Left lung (tissue), 10 donors: ENCODE data around the gene CABP7. TPM values are rescaled to one million over a fixed set of nuclear protein-coding genes. Genes with fewer than 3 reads are reported as not detected.
A peak's percentile ranks its signal among the peaks of the same experiment; 100 is the strongest.

Experiments
- ATAC-seq: fragments of 200-7000 bp; cut with Tn5 transposase; one replicate; pipeline ENCODE4 v1.9.1; 2020; ENCODE audit warnings: moderate library complexity
- DNase-seq, 4 donors: peaks; one replicate each; pipeline ENCODE4 v3.0.0-alpha.2; 2013 to 2020
- H3K27ac ChIP-seq, 2 donors: fragments of 200-600 bp; sonication (generic) in 1 of 2; one replicate each; pipeline versions ENCODE4 v1.5.0 to v1.8.0; 2020 to 2021
- H3K27me3 ChIP-seq, 2 donors: fragments of 200-600 bp; sonication (generic) in 1 of 2; one replicate each; pipeline versions ENCODE4 v1.5.0 to v1.8.0; 2020 to 2021
- H3K36me3 ChIP-seq, 2 donors: fragments of 200-600 bp; sonication (generic) in 1 of 2; one replicate each; pipeline versions ENCODE4 v1.5.0 to v1.8.0; 2020 to 2021
- H3K4me1 ChIP-seq, 2 donors: fragments of 200-600 bp; one replicate each; pipeline ENCODE4 v1.8.0; 2021
- H3K4me3 ChIP-seq, 2 donors: fragments of 200-600 bp; sonication (generic) in 1 of 2; one replicate each; pipeline versions ENCODE4 v1.5.0 to v1.8.0; 2020 to 2021; ENCODE audit warnings: mild to moderate bottlenecking in 1 of 2
- H3K9me3 ChIP-seq, 2 donors: fragments of 200-600 bp; sonication (generic) in 1 of 2; one replicate each; pipeline versions ENCODE4 v1.5.0 to v1.8.0; 2020 to 2021
- CTCF ChIP-seq, 2 donors: fragments of 200-600 bp; sonication (generic) in 1 of 2; IDR thresholded peaks; one replicate each; pipeline versions ENCODE4 v1.5.0 to v1.8.0; 2021; ENCODE audit warnings: antibody characterized with exemption in 2 of 2
- intact Hi-C, 2 donors: fragments of 100-400 bp; cut with DNase I; formaldehyde crosslinking; loops; one replicate each; pipeline versions ENCODE4 v1.11.2 to v1.14.2; 2022
- polyA plus RNA-seq, 6 donors: library from polyadenylated mRNA; unstranded; fragments of 120-200 nt; gene quantifications; one replicate each; pipeline ENCODE4 v1.2.1, GENCODE V29; 2013; ENCODE audit not compliant: insufficient read length in 6 of 6
- total RNA-seq, 2 donors: library from RNA; stranded (reverse); fragmentation: NEBNext Ultra II Directional; extraction: Animal tissue kit (Norgen Biotek cat#: 25700); gene quantifications; one replicate each; pipeline ENCODE4 v1.2.1, GENCODE V29; 2021
- donor health status: DM: no; HTN: yes; CAD: no.
- donor health status: DM: no; HTN: no; CAD: no.

Gene CABP7
- total and polyA plus RNA-seq, 8 donors, result 0.13 to 0.21 (median 0.17) TPM; not detected in 2

- Histone ChIP-seq H3K27ac (no peak overlapping the region), H3K4me3 (no peak overlapping the region), H3K36me3 (no peaks in the 10 kb centered on the region), H3K4me1 (peaks cover 7 to 33% of the 10 kb centered on the region in 2 donors), H3K27me3 (peaks cover 0 to 66% of the 10 kb centered on the region in 2 donors), H3K9me3 (no peaks in the 10 kb centered on the region)
- intact Hi-C loops, result no loop called here
- no peak for TF ChIP-seq CTCF (IDR thresholded peaks at IDR 0.05)
- ATAC-seq (peak; percentile 36), DNase-seq (peak in 2 of 4 donors; percentile 54 to 80)
Observed at GRCh38 chr22:29704528-29705285, 15.1 kb upstream of the CABP7 start.

GRCh38 chr22:29705651-29706050 is 14.2 kb upstream of the CABP7 start:
- H3K4me1 ChIP-seq, result peaks cover 7 to 30% of the 10 kb centered on the region in 2 donors
- H3K9me3 ChIP-seq, result no peaks in the 10 kb centered on the region
- no peak for DNase-seq
- TF ChIP-seq CTCF (IDR thresholded peaks at IDR 0.05), result no peak
- no peak overlapping the region for H3K4me3 ChIP-seq
- intact Hi-C loops, result no loop called here
- no peak overlapping the region for H3K27ac ChIP-seq
- H3K36me3 ChIP-seq, result no peaks in the 10 kb centered on the region
- no peak for ATAC-seq
- H3K27me3 ChIP-seq, result peaks cover 0 to 72% of the 10 kb centered on the region in 2 donors

- no peak for DNase-seq
- intact Hi-C loops, result no loop called here
- Histone ChIP-seq H3K4me3 (no peak overlapping the region), H3K4me1 (peaks cover 0 to 22% of the 10 kb centered on the region in 2 donors), H3K9me3 (no peaks in the 10 kb centered on the region), H3K27ac (no peak overlapping the region), H3K27me3 (peaks cover 0 to 72% of the 10 kb centered on the region in 2 donors), H3K36me3 (no peaks in the 10 kb centered on the region)
- TF ChIP-seq CTCF (IDR thresholded peaks at IDR 0.05), result no peak
- ATAC-seq, result no peak
Observed at GRCh38 chr22:29706486-29706885, 13.3 kb upstream of the CABP7 start.

GRCh38 chr22:29707010-29707409 is 12.8 kb upstream of the CABP7 start:
- no peak for TF ChIP-seq CTCF (IDR thresholded peaks at IDR 0.05)
- H3K27ac ChIP-seq, result no peak overlapping the region
- H3K27me3 ChIP-seq, result peaks cover 0 to 74% of the 10 kb centered on the region in 2 donors
- H3K36me3 ChIP-seq, result no peaks in the 10 kb centered on the region
- intact Hi-C loops, result no loop called here
- no peaks in the 10 kb centered on the region for H3K9me3 ChIP-seq
- DNase-seq (no peak), ATAC-seq (no peak)
- no peak overlapping the region for H3K4me3 ChIP-seq
- peaks cover 0 to 17% of the 10 kb centered on the region in 2 donors for H3K4me1 ChIP-seq

- Histone ChIP-seq H3K36me3 (no peaks in the 10 kb centered on the region), H3K27me3 (peaks cover 0 to 74% of the 10 kb centered on the region in 2 donors), H3K9me3 (no peaks in the 10 kb centered on the region), H3K27ac (no peak overlapping the region), H3K4me3 (no peak overlapping the region), H3K4me1 (peaks cover 0 to 12% of the 10 kb centered on the region in 2 donors)
- intact Hi-C loops, result no loop called here
- TF ChIP-seq CTCF (IDR thresholded peaks at IDR 0.05), result no peak
- ATAC-seq (no peak), DNase-seq (no peak)
Observed at GRCh38 chr22:29707471-29707870, 12.3 kb upstream of the CABP7 start.
